22Rv1 (cell line): ENCODE data around the gene PGR.

Source experiments
- H3K27ac ChIP-seq: fragments of 450-650 bp; 2 replicates; pipeline ENCODE4 v1.5.1; 2017
- CTCF ChIP-seq: fragments of 450-650 bp; IDR thresholded peaks from 2 replicates; pipeline ENCODE4 v1.5.1; 2017; ENCODE audit warnings: mild to moderate bottlenecking
- ZFX ChIP-seq: fragments of 450-650 bp; IDR thresholded peaks from 2 replicates; pipeline ENCODE4 v1.6.1; 2017; ENCODE audit warnings: antibody characterized with exemption, borderline replicate concordance

The PGR gene

GRCh38 chr11:101034076-101034475, 95.5 kb downstream of the PGR start:
- TF ChIP-seq ZFX (no peak), CTCF (no peak)
- H3K27ac ChIP-seq = no peak overlapping the region

DNA sequence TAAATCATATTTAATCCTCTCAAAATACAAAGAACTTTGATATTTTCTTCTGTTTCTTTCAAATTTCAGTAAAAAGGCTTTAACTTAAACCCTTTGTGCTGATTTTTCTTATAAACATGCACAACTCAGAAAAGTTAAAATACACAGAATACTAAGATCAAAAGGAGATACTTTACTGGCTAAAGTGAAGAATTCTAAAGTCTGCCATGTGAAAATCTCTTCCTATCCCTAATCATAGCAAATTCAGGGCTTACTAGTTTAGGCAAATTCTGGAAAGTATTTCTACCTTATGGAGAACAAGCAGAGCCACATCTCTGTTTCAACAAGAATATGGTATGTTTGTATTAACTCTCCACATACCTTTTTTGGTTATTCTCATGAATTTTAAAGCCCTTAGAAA, 96.6 kb downstream of the PGR start:
- no peak for TF ChIP-seq ZFX
- TF ChIP-seq CTCF = no peak
- no peak overlapping the region for H3K27ac ChIP-seq

DNA sequence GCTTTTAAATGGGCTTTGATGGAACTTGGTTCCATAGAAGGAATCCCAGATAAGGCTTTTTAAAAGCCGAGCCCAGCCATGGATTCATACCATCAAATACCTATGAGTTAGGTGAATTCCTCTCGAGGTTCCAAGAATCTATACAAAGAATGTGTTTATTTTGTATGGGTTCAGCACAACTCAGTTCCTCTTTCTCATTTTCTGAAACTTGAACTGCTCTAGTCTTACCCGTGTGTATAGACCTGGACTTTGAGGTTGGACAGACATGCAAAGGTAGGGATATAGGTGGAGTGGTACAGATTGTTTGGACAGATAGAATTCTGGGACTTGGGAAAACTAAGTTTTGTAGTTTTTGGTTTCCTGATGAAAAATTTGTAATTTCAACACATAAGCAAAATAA, 97.9 kb downstream of the PGR start:
- no peak overlapping the region for H3K27ac ChIP-seq
- TF ChIP-seq CTCF (no peak), ZFX (no peak)

GRCh38 chr11:101030692-101031091, 98.9 kb downstream of the PGR start:
- no peak overlapping the region for H3K27ac ChIP-seq
- TF ChIP-seq CTCF = no peak
- TF ChIP-seq ZFX = no peak

DNA sequence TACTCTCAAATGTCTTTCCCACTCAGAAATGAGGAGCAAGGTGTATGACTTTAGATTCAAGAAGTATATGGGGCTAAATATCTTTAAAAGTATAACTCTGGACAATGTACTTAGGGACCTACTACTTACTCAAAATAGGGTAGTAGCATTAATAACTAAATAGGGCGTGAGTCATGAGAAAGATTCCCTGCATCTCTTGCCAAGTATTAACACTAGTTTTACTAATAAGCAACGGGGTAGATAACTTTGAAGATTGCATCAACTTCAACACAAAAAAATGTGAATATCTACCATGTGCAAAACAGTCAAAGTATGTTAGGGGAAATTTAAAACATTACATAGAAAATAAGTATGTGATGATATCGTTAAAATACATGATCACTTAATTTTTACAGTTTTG, 99.6 kb downstream of the PGR start:
- TF ChIP-seq CTCF (no peak), ZFX (no peak)
- H3K27ac ChIP-seq = no peak overlapping the region

DNA sequence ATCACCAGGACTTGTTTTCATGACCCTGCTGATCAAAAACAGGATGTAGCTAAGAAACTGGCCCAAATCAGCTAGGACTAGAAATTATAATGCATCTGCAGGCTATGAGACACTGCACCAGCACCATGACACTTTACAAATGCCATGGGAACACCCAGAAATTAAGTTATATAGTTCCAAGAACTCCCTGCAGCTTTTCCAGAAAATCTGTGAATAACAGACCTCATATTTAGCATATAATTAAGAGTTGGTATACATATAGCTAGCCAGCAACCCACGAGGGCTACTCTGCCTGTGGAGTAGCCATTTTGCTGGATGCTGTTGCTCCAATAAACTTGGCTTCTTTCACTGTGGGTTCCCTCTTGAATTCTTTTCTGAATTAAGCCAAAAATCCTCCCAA, 101.0 kb downstream of the PGR start:
- no peak overlapping the region for H3K27ac ChIP-seq
- TF ChIP-seq ZFX (no peak), CTCF (no peak)

DNA sequence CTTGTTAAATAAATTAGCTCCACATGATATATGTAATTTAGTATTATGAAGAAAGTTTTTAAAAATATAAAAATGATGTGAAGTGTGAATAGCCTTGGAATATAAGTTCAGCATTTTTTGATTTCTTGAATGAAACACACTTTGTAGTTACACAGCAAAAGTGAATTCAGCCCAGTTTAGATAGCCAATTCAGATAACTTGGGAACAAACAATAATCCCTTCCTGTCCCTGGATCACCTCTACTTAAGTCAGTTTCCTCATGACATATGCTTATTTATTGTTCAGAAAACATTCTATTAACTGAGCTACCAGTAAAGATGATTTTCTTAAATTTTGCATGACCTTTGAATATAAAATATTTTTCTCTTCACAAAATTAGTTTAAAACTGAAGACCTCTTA, 107.4 kb downstream of the PGR start:
- H3K27ac ChIP-seq = no peak overlapping the region
- TF ChIP-seq ZFX (no peak), CTCF (no peak)
